ENCODE measurements around the gene DOCK8.

DOCK8 gene

DNA sequence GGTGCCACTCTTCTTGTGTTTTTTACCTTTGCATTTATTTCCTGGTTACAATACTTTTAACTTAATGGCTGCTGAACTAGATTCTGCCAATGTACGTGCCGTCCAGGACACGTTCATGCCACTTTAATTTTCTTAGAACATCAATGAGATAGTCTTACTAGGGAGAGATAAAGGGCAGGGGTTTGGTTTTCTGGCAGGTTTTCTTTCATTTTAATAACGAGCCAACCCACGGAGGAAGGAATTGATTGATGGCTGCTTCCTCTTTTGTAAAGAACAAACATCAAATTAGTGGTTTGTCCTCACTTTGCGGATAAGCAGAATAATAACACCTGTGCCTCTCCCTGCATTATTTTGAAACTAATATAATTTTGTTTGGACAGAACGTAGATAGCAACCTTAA is 135.7 kb downstream of the DOCK8 start:
- Histone ChIP-seq H4K20me1 (ENCODE audit: insufficient read depth, low read length) (no peaks in the 10 kb centered on the region), H3K36me3 (replicated peaks; ENCODE audit: insufficient read depth, low read length) (no peaks in the 10 kb centered on the region), H3K79me2 (ENCODE audit: low read length) (no peaks in the 10 kb centered on the region), H3F3A (ENCODE audit: insufficient read depth, low read length) (no peaks in the 10 kb centered on the region), H3K9ac (ENCODE audit: low read length) (no peak overlapping the region), H3K9me3 (replicated peaks; ENCODE audit: insufficient read depth, low read length) (no peaks in the 10 kb centered on the region), H2AFZ (ENCODE audit: low read length) (no peak overlapping the region), H3K4me3 (ENCODE audit: low read length) (no peak overlapping the region), H3K27ac (ENCODE audit: low read length) (no peak overlapping the region), H3K9me2 (replicated peaks; ENCODE audit: insufficient read depth, low read length) (no peaks in the 10 kb centered on the region), H3K4me1 (ENCODE audit: low read length) (no peaks in the 10 kb centered on the region), H3K4me2 (ENCODE audit: low read depth, low read length) (no peak overlapping the region), H3K27me3 (replicated peaks; ENCODE audit: insufficient read depth, low read length) (no peaks in the 10 kb centered on the region)
- no peak for TF ChIP-seq CTCF (IDR thresholded peaks at IDR 0.05; ENCODE audit: low read length)
- no peak for TF ChIP-seq EZH2 (optimal IDR thresholded peaks at IDR 0.05; ENCODE audit: low read depth, low read length)
- TF ChIP-seq EZH2phosphoT487 (IDR thresholded peaks at IDR 0.05; ENCODE audit: low read length) = no peak
- DNase-seq = no peak

DNA sequence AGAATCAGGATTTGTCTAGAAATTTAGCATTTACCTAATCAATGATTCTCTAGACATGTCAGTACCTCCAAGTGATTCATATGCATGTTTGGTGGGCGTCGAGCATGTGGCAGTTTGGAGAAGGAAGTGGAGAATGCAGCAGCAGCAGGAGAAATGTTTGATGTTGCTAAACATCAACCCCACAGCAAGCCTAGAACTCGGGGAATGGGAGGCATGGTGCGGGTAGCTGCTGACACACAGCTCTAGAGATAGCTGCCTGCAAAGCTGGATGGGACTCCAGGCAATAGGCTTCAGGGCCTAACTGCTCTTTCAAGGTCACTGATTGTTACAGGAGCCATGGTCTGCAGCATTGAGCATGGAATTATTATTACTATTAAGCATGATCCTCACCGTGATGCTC is 137.3 kb downstream of the DOCK8 start:
- H3K4me1 ChIP-seq (ENCODE audit: low read length) = no peaks in the 10 kb centered on the region

GRCh38 chr9:353077-353476 is 138.4 kb downstream of the DOCK8 start:
- H2AFZ ChIP-seq (ENCODE audit: low read length) = no peak overlapping the region
- no peaks in the 10 kb centered on the region for H3F3A ChIP-seq (ENCODE audit: insufficient read depth, low read length)
- H3K79me2 ChIP-seq (ENCODE audit: low read length) = no peaks in the 10 kb centered on the region
- H3K9me3 ChIP-seq (replicated peaks; ENCODE audit: insufficient read depth, low read length) = no peaks in the 10 kb centered on the region
- H3K9me2 ChIP-seq (replicated peaks; ENCODE audit: insufficient read depth, low read length) = no peaks in the 10 kb centered on the region
- no peaks in the 10 kb centered on the region for H3K4me1 ChIP-seq (ENCODE audit: low read length)
- no peak for DNase-seq
- no peak overlapping the region for H3K27ac ChIP-seq (ENCODE audit: low read length)
- no peaks in the 10 kb centered on the region for H3K27me3 ChIP-seq (replicated peaks; ENCODE audit: insufficient read depth, low read length)
- H4K20me1 ChIP-seq (ENCODE audit: insufficient read depth, low read length) = no peaks in the 10 kb centered on the region
- no peak overlapping the region for H3K9ac ChIP-seq (ENCODE audit: low read length)
- TF ChIP-seq CTCF (IDR thresholded peaks at IDR 0.05; ENCODE audit: low read length) (no peak), EZH2phosphoT487 (IDR thresholded peaks at IDR 0.05; ENCODE audit: low read length) (no peak), EZH2 (optimal IDR thresholded peaks at IDR 0.05; ENCODE audit: low read depth, low read length) (no peak)
- no peak overlapping the region for H3K4me2 ChIP-seq (ENCODE audit: low read depth, low read length)
- H3K36me3 ChIP-seq (replicated peaks; ENCODE audit: insufficient read depth, low read length) = no peaks in the 10 kb centered on the region
- no peak overlapping the region for H3K4me3 ChIP-seq (ENCODE audit: low read length)

More for the DNA sequence above, 137.3 kb downstream of the DOCK8 start:
- H3K4me3 ChIP-seq (ENCODE audit: low read length) = no peak overlapping the region
- no peak overlapping the region for H3K27ac ChIP-seq (ENCODE audit: low read length)
- no peaks in the 10 kb centered on the region for H3K79me2 ChIP-seq (ENCODE audit: low read length)
- H3K27me3 ChIP-seq (replicated peaks; ENCODE audit: insufficient read depth, low read length) = no peaks in the 10 kb centered on the region
- H3K9ac ChIP-seq (ENCODE audit: low read length) = no peak overlapping the region
- no peaks in the 10 kb centered on the region for H3K9me3 ChIP-seq (replicated peaks; ENCODE audit: insufficient read depth, low read length)
- DNase-seq = no peak
- TF ChIP-seq EZH2 (optimal IDR thresholded peaks at IDR 0.05; ENCODE audit: low read depth, low read length) = no peak
- TF ChIP-seq CTCF (IDR thresholded peaks at IDR 0.05; ENCODE audit: low read length) = no peak
- TF ChIP-seq EZH2phosphoT487 (IDR thresholded peaks at IDR 0.05; ENCODE audit: low read length) = no peak
- H3F3A ChIP-seq (ENCODE audit: insufficient read depth, low read length) = no peaks in the 10 kb centered on the region
- H3K4me2 ChIP-seq (ENCODE audit: low read depth, low read length) = no peak overlapping the region
- no peaks in the 10 kb centered on the region for H3K36me3 ChIP-seq (replicated peaks; ENCODE audit: insufficient read depth, low read length)
- no peak overlapping the region for H2AFZ ChIP-seq (ENCODE audit: low read length)
- H3K9me2 ChIP-seq (replicated peaks; ENCODE audit: insufficient read depth, low read length) = no peaks in the 10 kb centered on the region
- H4K20me1 ChIP-seq (ENCODE audit: insufficient read depth, low read length) = no peaks in the 10 kb centered on the region
